HG02678 (cell line): ENCODE measurements around the gene SLC26A4.

ENCODE experiments used
- ATAC-seq: cut with Tn5 transposase; IDR thresholded peaks from one replicate; pipeline ENCODE4 v1.9.1; 2021; ENCODE audit warnings: mild to moderate bottlenecking, moderate library complexity; ENCODE audit not compliant: unreplicated experiment

Gene SLC26A4

DNA sequence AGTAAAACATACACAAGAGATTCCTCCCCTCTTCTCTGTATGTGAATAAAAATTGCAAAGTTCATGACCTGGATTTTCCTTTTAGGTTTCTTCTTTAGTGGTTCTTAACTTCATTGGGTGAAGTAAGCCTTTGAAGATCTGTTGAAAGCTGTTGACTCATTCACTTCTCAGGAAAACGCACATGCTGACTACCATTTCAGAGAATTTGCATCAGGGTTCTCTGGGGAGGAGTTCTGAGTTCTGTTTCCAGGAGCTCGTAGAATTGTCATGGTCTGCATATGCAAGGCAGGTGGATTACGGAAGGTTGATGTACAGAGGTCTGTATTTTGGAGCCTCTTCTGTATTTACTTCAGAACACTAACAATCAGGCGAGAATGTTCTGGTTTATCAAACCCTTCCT, 962 bp upstream of the SLC26A4 start:
- no peak for ATAC-seq

DNA sequence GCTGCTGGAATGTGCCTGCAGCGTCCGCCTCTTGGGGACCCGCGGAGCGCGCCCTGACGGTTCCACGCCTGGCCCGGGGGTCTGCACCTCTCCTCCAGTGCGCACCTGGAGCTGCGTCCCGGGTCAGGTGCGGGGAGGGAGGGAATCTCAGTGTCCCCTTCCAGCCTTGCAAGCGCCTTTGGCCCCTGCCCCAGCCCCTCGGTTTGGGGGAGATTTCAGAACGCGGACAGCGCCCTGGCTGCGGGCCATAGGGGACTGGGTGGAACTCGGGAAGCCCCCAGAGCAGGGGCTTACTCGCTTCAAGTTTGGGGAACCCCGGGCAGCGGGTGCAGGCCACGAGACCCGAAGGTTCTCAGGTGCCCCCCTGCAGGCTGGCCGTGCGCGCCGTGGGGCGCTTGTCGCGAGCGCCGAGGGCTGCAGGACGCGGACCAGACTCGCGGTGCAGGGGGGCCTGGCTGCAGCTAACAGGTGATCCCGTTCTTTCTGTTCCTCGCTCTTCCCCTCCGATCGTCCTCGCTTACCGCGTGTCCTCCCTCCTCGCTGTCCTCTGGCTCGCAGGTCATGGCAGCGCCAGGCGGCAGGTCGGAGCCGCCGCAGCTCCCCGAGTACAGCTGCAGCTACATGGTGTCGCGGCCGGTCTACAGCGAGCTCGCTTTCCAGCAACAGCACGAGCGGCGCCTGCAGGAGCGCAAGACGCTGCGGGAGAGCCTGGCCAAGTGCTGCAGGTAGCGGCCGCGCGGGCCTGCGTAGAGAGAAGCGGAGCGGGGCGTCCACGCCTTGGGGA, 645 bp downstream of the SLC26A4 start:
- peak; percentile 61 for ATAC-seq

DNA sequence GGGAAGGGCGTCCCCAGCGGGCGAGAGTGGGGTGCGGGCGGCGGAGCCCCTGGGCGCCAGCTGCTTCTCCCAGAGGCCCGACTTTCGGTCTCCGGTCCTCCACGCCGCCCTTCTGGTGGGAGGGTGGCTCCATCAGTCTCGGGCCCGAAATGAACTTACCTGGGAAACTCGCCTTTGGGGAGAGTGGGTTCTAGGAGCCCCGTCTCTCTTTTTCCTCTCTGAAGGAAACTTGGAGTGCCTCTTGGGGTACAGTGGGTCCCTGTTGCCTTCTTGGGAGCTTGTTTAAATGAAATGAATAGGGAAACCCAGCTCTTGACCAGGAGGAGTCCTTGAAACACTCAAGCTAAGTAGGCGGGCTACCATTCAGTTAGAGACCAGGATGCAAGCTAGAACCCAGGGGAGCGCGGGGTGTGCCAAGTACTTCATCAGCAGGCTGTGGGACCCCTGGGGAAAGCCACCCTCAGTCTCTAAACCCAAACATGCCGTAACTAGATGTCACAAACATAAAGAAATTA, 1.3 kb downstream of the SLC26A4 start:
- no peak for ATAC-seq

DNA sequence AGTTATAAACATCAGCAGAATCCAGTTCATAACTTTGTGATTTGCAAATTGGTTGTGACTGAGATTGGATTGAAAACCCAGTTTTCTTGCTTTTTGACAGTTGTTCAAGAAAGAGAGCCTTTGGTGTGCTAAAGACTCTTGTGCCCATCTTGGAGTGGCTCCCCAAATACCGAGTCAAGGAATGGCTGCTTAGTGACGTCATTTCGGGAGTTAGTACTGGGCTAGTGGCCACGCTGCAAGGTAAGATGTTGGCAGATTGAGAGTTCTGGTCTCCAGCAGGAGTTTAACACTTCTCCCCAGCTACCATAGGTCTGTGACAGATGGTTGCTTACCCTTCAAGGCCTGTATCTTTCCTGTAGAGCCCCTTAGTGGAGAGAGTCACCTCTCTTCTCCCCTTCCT, 2.6 kb downstream of the SLC26A4 start:
- no peak for ATAC-seq

DNA sequence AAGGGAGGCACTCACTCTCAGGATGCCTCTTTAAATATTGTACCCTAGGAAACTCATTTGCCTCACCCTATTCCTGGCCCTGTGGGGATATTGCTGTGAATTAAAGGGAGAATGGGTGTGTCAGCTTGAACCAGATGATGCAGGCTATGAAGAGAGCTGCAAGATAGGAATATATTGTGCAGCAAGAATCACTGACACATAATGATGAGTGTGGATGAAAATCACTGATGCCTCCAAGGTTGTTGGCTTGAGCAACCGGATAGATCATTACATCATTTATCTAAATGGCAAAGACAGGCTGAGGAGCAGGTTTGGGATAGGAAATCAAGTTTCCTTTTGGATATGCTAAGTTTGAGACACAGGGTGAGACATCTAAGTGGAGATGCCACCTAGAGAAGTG, 6.2 kb downstream of the SLC26A4 start:
- ATAC-seq: no peak

DNA sequence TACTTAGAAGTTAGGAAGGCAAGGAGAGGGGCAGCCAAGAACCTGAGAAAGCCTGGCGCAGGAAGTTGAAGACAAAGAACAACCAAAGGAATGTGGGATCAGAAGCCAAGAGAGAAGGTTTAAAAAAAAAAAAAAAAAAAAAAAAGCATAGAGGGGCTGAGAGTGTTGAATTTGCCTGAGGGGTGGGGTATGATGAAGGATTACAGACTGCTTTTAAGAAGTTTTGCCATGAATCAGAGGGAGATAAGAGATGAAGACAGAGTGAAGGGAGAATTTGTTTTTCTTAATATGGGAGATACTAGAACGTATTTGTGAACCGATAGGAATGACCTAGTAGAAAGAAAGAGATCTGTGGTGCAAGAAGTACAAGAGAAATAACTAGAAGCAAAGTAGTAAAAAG, 6.7 kb downstream of the SLC26A4 start:
- no peak for ATAC-seq

DNA sequence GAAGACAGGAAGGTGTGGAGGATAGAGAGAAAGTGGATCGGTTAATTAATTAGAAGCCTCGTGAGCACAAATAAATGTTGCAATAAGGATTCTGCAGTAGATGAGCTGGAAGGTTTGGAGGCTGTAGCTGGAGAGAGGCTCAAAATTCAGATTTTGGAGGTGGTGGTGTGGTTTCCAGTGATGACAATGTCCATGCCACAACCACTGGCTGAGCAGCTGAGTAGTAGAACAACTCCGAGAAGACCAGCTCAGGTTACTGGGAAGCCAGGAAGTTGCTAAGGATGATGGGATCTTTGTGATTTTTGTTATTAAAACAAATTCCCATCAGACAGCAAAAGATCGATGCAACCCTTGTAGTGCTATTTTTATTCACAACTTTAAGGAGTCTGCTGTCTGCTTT, 7.7 kb downstream of the SLC26A4 start:
- ATAC-seq: no peak

DNA sequence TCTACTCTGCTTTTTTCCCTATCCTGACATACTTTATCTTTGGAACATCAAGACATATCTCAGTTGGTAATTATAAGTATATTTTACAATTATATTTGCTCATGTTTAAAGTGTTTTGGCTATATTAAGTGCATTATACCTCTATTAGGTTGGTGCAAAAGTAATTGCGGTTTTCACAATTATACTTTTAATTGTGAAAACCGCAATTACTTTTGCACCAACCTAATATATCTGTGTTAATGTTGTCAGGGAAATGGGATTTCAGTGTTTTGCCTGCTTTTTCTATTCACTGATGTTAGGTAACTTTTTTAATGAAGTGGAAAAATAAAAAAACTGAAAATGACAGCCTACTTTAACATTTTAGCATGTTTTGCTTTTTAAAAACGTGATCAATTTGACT, 11.6 kb downstream of the SLC26A4 start:
- no peak for ATAC-seq

DNA sequence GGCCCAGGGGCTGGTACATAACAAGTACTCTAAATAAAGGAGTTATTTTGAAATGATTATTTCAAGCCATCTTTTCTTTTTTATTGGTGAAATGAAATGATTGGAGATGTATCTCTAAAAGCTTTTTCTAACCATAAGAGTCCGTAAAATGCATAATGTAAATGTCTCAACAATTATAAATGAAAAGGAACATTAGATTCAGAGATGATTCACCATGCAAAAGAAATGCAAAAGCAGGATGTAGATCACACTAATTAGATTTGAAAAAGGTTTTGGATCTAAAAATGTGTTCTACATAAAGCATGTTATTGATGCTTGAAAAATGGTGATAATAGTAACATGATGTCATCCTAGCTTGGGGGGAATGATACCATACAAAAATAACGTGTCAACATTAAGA, 15.6 kb downstream of the SLC26A4 start:
- ATAC-seq: no peak

DNA sequence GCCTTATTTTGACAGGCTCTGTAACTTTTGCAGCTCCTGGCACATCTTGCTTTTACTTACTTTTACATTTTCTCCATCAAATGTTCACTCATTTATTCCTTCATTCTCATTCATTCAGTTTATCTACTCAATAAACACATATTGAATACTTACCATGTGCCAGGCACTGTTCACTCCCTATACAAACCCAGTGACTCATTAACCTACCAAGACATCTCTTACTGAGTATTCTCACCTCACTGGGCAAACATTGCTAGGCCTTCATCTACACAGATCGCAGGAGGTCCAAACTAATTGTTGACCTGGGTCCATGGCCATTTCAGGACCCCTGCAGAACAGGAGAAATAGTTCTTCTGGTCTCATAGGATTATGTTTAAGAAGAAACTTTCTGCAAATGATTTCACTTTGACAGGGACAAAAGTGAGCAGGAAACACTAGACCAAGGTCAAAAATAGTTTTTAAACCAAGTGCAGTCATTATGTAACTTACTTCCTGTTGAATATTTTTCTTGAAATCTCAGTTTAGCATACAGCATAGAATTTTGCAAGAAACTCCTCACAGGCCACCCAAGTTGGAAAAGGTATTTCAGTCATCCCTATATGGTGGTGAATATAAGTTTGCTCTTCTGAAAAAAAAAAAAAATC, 17.6 kb downstream of the SLC26A4 start:
- peak; percentile 54 for ATAC-seq

DNA sequence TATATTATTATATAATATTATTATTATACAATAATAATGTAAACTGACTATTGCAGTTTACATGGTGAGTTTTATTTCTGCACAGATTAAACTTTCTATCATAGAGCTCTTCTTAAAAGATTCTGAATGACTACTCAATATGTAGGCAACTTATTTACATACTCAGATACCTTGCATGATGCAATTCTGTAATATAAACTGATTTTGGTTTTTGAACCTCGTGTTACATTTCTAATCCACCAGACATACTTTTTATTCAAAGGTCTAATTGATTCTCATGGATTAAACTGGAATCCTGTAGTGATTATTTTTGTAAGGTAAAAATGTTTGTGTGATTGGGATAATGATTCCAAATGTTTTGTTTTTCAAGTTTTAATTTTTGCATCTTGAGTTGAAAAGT, 19.9 kb downstream of the SLC26A4 start:
- ATAC-seq: no peak

DNA sequence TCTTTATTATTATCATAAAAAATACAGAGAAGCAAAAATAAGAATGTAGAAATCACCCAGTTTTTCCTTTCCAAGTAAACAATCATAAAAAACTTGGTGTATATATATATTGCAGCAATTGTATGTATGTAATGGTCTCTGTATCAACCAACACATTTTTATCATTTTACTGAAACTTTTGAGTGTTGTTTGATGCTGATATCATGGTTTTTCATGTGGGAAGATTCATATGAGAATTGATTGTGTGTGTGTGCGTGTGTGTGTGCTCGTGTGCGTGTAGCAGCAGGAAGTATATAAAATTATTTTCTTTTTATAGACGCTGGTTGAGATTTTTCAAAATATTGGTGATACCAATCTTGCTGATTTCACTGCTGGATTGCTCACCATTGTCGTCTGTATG, 22.3 kb downstream of the SLC26A4 start:
- ATAC-seq: no peak

DNA sequence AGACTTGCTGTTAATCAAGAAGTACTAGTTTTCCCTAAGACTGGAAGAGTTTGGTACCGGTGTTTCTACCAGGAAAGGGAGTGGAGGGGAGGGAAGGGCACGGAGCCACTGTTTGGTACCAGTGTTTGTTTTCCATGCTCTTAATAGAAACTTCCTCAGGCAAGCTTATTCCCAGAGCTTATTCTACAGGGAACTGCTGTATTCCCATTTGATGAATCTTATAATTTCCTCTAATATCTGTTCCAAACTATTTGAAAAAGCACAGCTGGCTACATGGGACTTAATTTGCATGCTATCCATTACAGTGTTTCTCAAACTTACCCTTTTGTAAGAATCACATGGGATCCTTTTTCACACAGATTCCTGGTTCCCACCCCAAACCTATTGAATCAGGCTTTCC, 23.7 kb downstream of the SLC26A4 start:
- no peak for ATAC-seq

DNA sequence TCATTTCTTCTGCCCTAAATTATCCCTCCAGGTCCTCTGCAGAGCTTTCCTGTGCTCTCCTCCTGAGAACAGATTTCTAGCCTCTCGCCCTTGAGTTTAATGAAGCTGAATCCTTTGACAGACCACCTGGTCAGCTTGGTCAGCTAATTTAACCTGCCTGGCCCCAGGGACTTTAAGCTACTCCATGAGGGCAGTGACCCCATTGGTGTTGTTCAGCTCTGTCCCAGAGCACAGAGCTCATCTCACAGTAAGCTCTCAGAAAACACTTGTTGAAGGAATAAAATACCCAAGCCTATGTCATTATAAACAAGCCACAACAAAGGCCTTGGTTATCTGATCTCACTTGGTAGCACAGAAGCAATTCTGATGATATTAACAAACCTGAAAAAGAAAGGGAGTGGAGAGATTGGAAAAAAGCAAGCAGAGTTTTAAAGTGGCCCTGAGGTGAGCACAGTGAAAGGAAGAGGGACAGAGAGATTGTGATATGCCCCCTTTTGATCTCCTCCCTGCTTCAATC, 24.4 kb downstream of the SLC26A4 start:
- ATAC-seq: no peak

DNA sequence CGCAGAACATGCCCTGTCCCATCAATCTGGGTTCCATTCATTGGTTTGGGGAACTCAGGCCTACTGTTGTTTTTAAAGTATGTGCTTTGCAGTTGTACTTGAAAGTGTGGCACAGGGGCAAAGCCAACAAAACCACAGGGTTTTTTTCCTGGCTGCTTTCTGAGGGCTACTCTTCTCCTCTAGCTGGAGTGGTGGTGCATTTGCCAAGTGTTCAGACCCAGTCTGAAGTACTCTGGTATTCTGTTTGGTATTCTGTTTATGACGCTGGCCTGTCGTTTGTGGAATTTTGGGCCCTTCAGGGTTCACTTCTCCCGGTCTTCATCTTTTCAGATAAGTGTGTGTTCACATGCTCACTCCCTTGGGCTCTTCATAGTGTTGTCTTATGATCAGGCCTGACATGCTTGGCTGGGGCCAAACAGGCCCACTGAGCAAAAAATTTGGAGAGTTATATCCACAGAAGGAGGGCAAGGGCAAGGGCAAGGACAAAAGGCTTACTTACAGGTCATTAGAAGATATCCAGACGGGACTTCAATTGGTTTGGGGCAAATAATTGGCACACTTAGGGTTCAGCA, 26.3 kb downstream of the SLC26A4 start:
- no peak for ATAC-seq

DNA sequence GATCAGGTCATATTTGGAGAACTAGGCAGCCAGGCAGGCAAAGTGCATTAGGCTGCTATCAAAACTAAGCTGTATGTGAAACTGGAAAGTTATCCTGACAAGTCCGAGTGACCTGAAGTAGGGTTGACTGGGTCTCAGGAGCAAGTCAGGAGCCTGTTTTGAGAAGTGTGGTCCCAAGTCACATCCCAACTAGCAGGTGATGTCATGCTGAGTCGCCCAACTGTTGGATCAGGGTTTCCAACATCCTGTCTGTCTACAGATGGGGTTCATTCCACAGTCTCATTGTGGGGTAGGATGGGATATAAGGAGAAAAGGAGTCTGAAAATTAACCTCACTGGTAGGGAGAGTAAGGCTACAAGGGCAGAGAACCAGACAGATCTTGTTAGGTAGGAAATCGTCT, 27.0 kb downstream of the SLC26A4 start:
- ATAC-seq: no peak

DNA sequence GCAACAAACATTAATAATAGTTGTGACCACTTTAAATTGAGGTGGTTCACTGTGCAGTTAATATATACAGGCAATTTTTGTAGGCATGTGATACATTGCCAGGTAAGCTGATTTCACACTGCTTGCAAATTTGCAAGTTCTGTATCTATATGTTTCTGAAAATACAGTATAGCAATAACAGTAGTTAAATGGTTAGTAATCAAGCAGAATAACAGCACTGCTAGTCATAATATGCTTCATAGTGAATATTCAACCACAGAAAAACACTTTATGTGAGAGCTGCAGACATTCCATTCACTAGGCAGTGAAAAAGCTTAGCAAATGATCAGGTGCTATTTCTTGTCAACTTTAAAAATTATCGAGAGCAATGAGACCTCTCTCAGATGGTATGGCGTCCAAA, 28.9 kb downstream of the SLC26A4 start:
- ATAC-seq: no peak

DNA sequence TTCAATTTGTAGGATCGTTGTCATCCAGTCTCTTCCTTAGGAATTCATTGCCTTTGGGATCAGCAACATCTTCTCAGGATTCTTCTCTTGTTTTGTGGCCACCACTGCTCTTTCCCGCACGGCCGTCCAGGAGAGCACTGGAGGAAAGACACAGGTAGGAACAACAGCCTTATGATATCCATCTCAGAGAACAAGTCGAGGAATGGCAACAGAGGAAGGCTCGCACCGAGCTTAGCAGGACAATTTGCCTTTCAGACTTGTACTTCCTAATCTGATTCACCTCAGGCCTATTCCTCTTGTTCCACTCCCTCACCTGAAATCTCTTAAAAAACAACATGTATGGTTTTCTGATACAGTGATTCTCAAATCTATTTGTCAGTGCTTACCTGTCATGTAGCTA, 29.5 kb downstream of the SLC26A4 start:
- no peak for ATAC-seq

DNA sequence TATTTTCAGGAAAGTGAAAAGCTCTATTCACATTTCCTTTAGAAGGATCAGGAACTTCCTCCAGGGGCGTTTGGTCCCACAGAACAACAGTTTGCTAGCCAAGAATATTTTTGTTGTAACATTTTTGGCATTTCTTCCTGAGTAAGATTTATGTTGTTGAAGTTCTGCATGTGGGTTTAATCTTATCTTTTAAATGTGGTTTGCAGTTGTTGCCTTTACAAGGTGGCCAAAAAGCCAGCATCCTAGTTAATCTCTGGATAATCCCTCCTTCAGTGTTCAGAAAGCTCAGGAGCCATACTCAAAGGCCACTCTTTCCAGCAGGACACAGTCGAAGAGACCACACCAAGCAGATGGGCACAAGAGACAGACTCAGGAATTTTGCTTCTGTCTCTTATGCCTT, 30.0 kb downstream of the SLC26A4 start:
- ATAC-seq: no peak

DNA sequence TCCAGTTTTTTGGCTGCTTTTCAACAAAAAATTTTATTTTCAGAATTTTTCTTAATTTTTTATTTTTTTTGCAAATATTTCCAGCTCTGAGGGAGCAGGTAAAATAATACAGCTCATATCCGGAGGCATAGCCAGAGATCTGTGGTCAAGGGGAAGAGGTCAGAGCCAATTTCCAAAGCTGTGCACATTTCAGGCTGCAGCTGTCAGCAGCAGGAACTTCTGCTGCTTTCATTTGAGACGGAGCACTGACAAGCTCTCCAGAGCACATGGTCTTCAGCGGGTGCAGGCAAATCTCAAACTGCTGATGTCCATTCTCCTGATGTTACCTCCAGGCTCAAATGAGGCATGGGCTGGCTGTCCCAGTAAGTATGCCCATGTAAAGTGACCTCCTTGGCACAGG, 31.1 kb downstream of the SLC26A4 start:
- ATAC-seq: no peak

DNA sequence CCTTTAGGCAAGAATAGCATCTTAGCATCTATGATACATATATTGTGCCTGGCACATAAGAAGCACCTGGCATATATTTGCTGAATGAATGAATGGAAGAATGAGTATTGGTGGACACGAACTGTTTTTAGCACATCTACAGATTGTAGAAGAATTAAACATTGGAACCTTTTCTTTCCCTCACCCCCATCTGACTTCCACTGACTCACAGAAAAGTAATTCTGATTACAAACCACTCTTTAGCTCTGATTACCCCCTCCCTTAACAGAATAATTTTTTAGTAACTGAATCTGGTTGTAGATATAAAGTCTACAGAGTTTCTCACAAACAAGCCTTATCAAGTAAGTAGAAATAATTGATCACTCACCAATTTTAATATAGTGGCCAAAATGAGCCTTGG, 31.9 kb downstream of the SLC26A4 start:
- no peak for ATAC-seq

DNA sequence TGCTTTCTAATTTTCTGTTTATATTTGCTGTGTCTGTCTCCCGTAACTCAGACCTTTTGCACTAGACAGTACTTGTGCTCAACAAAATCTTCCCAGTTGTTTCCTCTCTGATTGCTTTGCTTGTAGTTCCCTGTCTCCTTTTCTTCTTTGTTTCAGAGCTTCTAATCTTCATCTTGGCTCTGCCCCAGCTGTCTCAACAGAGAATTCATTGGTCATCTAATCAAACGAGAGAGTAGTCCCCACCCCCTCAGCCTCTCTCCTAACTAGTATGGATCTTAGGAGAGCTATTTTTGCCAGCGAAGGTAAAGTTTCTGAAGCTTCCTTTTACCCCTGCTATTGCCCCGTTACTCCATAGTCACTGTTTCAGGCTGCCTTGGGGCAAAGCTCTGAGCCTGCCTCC, 32.8 kb downstream of the SLC26A4 start:
- ATAC-seq: no peak
